GM12873 (cell line): ENCODE results near the gene PTPRO.

ENCODE experiments used
- CTCF ChIP-seq: IDR thresholded peaks from 2 replicates; pipeline ENCODE4 v1.5.1; 2012; ENCODE audit warnings: low read depth, mild to moderate bottlenecking, moderate library complexity, low read length, control low read depth; ENCODE audit not compliant: insufficient read depth; ENCODE audit errors: missing control alignments

Gene PTPRO

GRCh38 chr12:15443611-15444010, 121.3 kb downstream of the PTPRO start:
- TF ChIP-seq CTCF = no peak

- TF ChIP-seq CTCF = no peak
Measured at GRCh38 chr12:15444523-15444922, 122.2 kb downstream of the PTPRO start.

GRCh38 chr12:15446807-15447206, 124.5 kb downstream of the PTPRO start:
- no peak for TF ChIP-seq CTCF

- TF ChIP-seq CTCF = no peak
Measured at GRCh38 chr12:15453613-15454012, 131.3 kb downstream of the PTPRO start.

GRCh38 chr12:15458008-15458407, 135.7 kb downstream of the PTPRO start:
- TF ChIP-seq CTCF = no peak

GRCh38 chr12:15468911-15469310, 146.6 kb downstream of the PTPRO start:
- no peak for TF ChIP-seq CTCF

- TF ChIP-seq CTCF = no peak
Measured at GRCh38 chr12:15469356-15469755, 147.0 kb downstream of the PTPRO start.
